GM12892 (cell line): ENCODE data around the gene KIRREL1.

Source experiments
- POLR2A ChIP-seq: IDR thresholded peaks from 2 replicates; pipeline ENCODE4 v1.6.1; 2011; ENCODE audit warnings: low read depth, low read length, control low read depth
- POLR2AphosphoS5 ChIP-seq: IDR thresholded peaks from 2 replicates; pipeline ENCODE4 v1.6.1; 2011; ENCODE audit warnings: low read depth, low read length, control low read depth

DNA sequence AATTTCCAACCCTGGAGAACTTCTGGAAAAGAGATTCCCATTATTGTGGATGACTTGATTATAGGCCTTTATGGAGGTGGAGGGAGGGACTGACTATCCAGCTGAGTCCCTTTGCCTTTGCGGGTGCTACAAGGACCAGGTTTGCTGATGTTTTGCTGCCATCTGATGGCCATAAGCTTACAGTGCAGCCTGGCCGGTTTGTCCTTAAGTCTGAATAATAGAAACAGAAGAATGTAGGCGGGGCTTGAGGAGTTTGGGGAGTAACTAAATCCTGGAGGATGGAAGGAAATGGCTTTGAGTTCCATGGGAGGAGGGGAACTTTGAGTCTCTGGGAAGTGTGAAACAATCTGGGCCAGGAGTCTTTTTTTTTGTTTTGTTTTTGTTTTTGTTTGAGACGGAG lies 131.6 kb downstream of the KIRREL1 start:
- TF ChIP-seq POLR2AphosphoS5 (no peak), POLR2A (no peak)
